ENCODE measurements around the gene PYM1.
A peak's percentile ranks its signal among the peaks of the same experiment; 100 is the strongest.

DNA sequence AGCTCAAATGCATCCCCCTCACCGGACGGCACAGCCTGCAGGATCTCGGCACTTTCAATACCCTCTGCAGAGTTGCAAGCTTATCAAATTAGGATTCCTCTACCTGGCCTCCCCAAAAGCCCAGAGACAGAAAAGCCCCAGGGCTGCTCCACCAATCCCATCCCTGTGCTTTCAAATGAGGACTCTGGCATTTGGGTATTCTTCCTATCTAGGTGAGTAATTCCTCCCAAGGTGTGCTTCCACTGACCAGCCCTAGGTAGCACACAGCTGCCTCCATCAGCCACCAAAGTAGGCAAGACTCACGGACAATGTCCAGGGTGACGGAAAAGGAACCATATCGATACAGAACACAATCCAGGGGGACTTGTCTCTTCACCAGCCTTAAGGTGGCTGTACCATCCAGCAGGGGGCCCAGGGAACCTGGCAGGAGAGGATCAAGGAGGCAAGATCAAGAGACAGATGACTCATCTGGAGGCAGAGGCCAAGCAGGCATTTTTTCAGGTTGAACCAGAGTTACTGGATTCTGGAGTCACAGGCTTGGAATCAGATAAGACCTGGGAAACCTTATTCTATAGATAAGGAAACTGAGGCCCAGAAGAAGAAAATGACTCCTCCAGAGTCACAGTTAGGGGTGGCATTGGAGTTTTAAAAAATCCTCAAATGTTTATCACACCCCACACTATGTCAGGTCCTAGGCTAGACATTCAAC, 28.3 kb upstream of the PYM1 start:
- TF ChIP-seq POLR2A (IDR thresholded peaks at IDR 0.05; ENCODE audit: low read length), result no peak
- TF ChIP-seq, protein P1, sequence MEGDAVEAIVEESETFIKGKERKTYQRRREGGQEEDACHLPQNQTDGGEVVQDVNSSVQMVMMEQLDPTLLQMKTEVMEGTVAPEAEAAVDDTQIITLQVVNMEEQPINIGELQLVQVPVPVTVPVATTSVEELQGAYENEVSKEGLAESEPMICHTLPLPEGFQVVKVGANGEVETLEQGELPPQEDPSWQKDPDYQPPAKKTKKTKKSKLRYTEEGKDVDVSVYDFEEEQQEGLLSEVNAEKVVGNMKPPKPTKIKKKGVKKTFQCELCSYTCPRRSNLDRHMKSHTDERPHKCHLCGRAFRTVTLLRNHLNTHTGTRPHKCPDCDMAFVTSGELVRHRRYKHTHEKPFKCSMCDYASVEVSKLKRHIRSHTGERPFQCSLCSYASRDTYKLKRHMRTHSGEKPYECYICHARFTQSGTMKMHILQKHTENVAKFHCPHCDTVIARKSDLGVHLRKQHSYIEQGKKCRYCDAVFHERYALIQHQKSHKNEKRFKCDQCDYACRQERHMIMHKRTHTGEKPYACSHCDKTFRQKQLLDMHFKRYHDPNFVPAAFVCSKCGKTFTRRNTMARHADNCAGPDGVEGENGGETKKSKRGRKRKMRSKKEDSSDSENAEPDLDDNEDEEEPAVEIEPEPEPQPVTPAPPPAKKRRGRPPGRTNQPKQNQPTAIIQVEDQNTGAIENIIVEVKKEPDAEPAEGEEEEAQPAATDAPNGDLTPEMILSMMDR (IDR thresholded peaks at IDR 0.05), result peak; percentile 49
- TF ChIP-seq BHLHE40 (IDR thresholded peaks at IDR 0.05; ENCODE audit: low read depth, low read length), result no peak
- no peak for TF ChIP-seq JUNB (IDR thresholded peaks at IDR 0.05)
- no peak for TF ChIP-seq MYC (IDR thresholded peaks at IDR 0.05; ENCODE audit: borderline replicate concordance, low read length)
- no peak for TF ChIP-seq NFE2L2 (conservative IDR thresholded peaks at IDR 0.05; ENCODE audit: low read length)
- TF ChIP-seq KDM5A (IDR thresholded peaks at IDR 0.05), result no peak

Data from A549 (cell line).